ENCODE results near the gene ACAT2.
"Not testable (repeated sequence)": the region's sequence is repeated elsewhere in the genome, so short reads cannot be mapped to it uniquely, and the experiment has no call there.

Gene ACAT2

GRCh38 chr6:159817951-159818739 is 56.3 kb downstream of the ACAT2 start:
- H3K4me1 ChIP-seq (ENCODE audit: control insufficient read depth, insufficient read depth, low read length): peaks cover 13% of the 10 kb centered on the region

GRCh38 chr6:159819098-159819497 is 57.3 kb downstream of the ACAT2 start:
- Histone ChIP-seq H3K36me3 (ENCODE audit: control insufficient read depth, insufficient read depth, low read length) (no peaks in the 10 kb centered on the region), H3K9me3 (ENCODE audit: control insufficient read depth, insufficient read depth, low read depth, low read length) (no peaks in the 10 kb centered on the region), H3K4me3 (ENCODE audit: low read depth, low read length) (no peak overlapping the region), H3K27me3 (ENCODE audit: control insufficient read depth, insufficient read depth, low read length) (no peaks in the 10 kb centered on the region), H3K4me1 (ENCODE audit: control insufficient read depth, insufficient read depth, low read length) (peaks cover 13% of the 10 kb centered on the region), H3K9ac (ENCODE audit: low read length) (no peak overlapping the region), H3K27ac (ENCODE audit: low read depth, low read length) (no peak overlapping the region)

More at GRCh38 chr6:159817951-159818739, 56.3 kb downstream of the ACAT2 start:
- H3K27me3 ChIP-seq (ENCODE audit: control insufficient read depth, insufficient read depth, low read length): no peaks in the 10 kb centered on the region
- H3K9ac ChIP-seq (ENCODE audit: low read length): no peak overlapping the region
- H3K27ac ChIP-seq (ENCODE audit: low read depth, low read length): no peak overlapping the region
- no peaks in the 10 kb centered on the region for H3K9me3 ChIP-seq (ENCODE audit: control insufficient read depth, insufficient read depth, low read depth, low read length)
- no peaks in the 10 kb centered on the region for H3K36me3 ChIP-seq (ENCODE audit: control insufficient read depth, insufficient read depth, low read length)
- no peak overlapping the region for H3K4me3 ChIP-seq (ENCODE audit: low read depth, low read length)

- H3K9ac ChIP-seq (ENCODE audit: low read length): no peak overlapping the region
- no peak overlapping the region for H3K27ac ChIP-seq (ENCODE audit: low read depth, low read length)
- H3K36me3 ChIP-seq (ENCODE audit: control insufficient read depth, insufficient read depth, low read length): no peaks in the 10 kb centered on the region
- H3K4me1 ChIP-seq (ENCODE audit: control insufficient read depth, insufficient read depth, low read length): peaks cover 13% of the 10 kb centered on the region
- H3K4me3 ChIP-seq (ENCODE audit: low read depth, low read length): no peak overlapping the region; the same call in 1 of the 2 replicates
- no peaks in the 10 kb centered on the region for H3K27me3 ChIP-seq (ENCODE audit: control insufficient read depth, insufficient read depth, low read length)
- H3K9me3 ChIP-seq (ENCODE audit: control insufficient read depth, insufficient read depth, low read depth, low read length): no peaks in the 10 kb centered on the region
Observed at GRCh38 chr6:159819932-159820640, 58.2 kb downstream of the ACAT2 start.

GRCh38 chr6:159821122-159821521 is 59.3 kb downstream of the ACAT2 start:
- Histone ChIP-seq H3K27me3 (ENCODE audit: control insufficient read depth, insufficient read depth, low read length) (no peaks in the 10 kb centered on the region), H3K9ac (ENCODE audit: low read length) (no peak overlapping the region), H3K4me3 (ENCODE audit: low read depth, low read length) (no peak overlapping the region), H3K36me3 (ENCODE audit: control insufficient read depth, insufficient read depth, low read length) (no peaks in the 10 kb centered on the region), H3K4me1 (ENCODE audit: control insufficient read depth, insufficient read depth, low read length) (peaks cover 13% of the 10 kb centered on the region), H3K9me3 (ENCODE audit: control insufficient read depth, insufficient read depth, low read depth, low read length) (no peaks in the 10 kb centered on the region), H3K27ac (ENCODE audit: low read depth, low read length) (no peak overlapping the region)

GRCh38 chr6:159821726-159822125 is 59.9 kb downstream of the ACAT2 start:
- Histone ChIP-seq H3K4me1 (ENCODE audit: control insufficient read depth, insufficient read depth, low read length) (peaks cover 13% of the 10 kb centered on the region), H3K27me3 (ENCODE audit: control insufficient read depth, insufficient read depth, low read length) (no peaks in the 10 kb centered on the region)

GRCh38 chr6:159823953-159824352 is 62.1 kb downstream of the ACAT2 start:
- Histone ChIP-seq H3K4me3 (ENCODE audit: low read depth, low read length) (no peak overlapping the region), H3K9ac (ENCODE audit: low read length) (no peak overlapping the region), H3K9me3 (ENCODE audit: control insufficient read depth, insufficient read depth, low read depth, low read length) (no peaks in the 10 kb centered on the region), H3K36me3 (ENCODE audit: control insufficient read depth, insufficient read depth, low read length) (no peaks in the 10 kb centered on the region), H3K4me1 (ENCODE audit: control insufficient read depth, insufficient read depth, low read length) (peaks cover 13% of the 10 kb centered on the region), H3K27ac (ENCODE audit: low read depth, low read length) (no peak overlapping the region), H3K27me3 (ENCODE audit: control insufficient read depth, insufficient read depth, low read length) (no peaks in the 10 kb centered on the region)

More at GRCh38 chr6:159821726-159822125, 59.9 kb downstream of the ACAT2 start:
- H3K9me3 ChIP-seq (ENCODE audit: control insufficient read depth, insufficient read depth, low read depth, low read length): no peaks in the 10 kb centered on the region
- H3K4me3 ChIP-seq (ENCODE audit: low read depth, low read length): no peak overlapping the region
- H3K27ac ChIP-seq (ENCODE audit: low read depth, low read length): no peak overlapping the region
- H3K9ac ChIP-seq (ENCODE audit: low read length): no peak overlapping the region
- no peaks in the 10 kb centered on the region for H3K36me3 ChIP-seq (ENCODE audit: control insufficient read depth, insufficient read depth, low read length)

GRCh38 chr6:159824690-159825089 is 62.8 kb downstream of the ACAT2 start:
- H3K9ac ChIP-seq (ENCODE audit: low read length): not testable (repeated sequence)

DNA sequence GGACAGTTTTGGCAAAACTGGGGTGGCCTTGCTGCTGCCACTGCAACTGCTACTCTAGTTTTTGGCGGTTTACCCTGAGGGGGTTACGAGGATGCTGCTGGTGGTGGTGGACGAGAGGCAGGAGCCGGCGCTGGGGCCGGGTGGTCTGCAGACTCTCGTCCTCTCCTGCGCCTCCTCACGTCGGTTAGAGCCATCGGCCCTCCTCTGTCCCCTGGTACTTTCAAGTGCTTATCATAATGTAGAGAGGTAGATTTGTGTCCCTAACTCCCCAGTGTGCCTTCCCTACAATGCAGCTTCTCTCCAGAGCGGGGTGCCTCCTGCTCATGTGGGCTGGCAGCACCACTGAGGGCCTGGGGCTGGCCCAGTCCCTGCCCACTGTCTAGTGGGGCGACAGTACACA is 64.2 kb downstream of the ACAT2 start:
- H3K9ac ChIP-seq (ENCODE audit: low read length): no peak overlapping the region
- H3K9me3 ChIP-seq (ENCODE audit: control insufficient read depth, insufficient read depth, low read depth, low read length): no peaks in the 10 kb centered on the region
- H3K4me3 ChIP-seq (ENCODE audit: low read depth, low read length): no peak overlapping the region
- no peaks in the 10 kb centered on the region for H3K27me3 ChIP-seq (ENCODE audit: control insufficient read depth, insufficient read depth, low read length)
- H3K36me3 ChIP-seq (ENCODE audit: control insufficient read depth, insufficient read depth, low read length): no peaks in the 10 kb centered on the region
- no peak overlapping the region for H3K27ac ChIP-seq (ENCODE audit: low read depth, low read length)
- H3K4me1 ChIP-seq (ENCODE audit: control insufficient read depth, insufficient read depth, low read length): peaks cover 16% of the 10 kb centered on the region

More at GRCh38 chr6:159824690-159825089, 62.8 kb downstream of the ACAT2 start:
- not testable (repeated sequence) for H3K27ac ChIP-seq (ENCODE audit: low read depth, low read length); H3K27me3 ChIP-seq (ENCODE audit: control insufficient read depth, insufficient read depth, low read length); H3K4me3 ChIP-seq (ENCODE audit: low read depth, low read length); H3K9me3 ChIP-seq (ENCODE audit: control insufficient read depth, insufficient read depth, low read depth, low read length); H3K36me3 ChIP-seq (ENCODE audit: control insufficient read depth, insufficient read depth, low read length)
- H3K4me1 ChIP-seq (ENCODE audit: control insufficient read depth, insufficient read depth, low read length): peaks cover 12% of the 10 kb centered on the region

DNA sequence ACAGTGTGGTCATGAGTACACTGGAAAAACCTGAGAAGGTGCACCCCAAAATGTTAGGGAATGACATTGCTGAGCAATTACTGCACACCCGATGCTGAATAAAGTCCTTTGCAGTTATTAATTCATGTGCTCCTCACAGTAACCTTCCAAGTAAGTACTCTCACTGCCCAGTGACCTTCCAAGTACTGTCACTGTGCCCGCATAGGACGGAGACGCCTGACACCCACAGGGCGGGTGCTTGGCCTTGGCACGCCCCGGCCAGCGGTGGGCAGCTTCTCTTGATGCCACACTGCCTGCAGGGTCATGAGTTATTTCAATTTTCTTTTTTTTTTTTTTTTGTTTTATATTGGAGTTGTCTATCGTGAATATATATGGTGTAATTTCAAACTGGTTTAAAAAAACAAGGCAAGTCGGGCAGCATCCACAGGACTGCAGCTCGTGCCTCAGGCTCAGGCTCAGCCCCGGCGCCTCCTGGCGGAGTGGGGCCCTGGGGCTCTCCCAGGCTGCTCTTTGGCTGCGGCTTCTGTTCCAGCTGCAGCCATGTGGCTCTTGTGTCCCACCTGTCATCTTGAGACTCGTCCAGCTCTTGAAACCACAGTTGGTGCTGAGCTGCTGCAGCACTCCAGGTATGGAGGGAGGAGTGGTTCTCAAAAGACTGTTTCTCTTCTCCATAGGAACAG is 65.3 kb downstream of the ACAT2 start:
- H3K9ac ChIP-seq (ENCODE audit: low read length): peak overlapping the region; percentile 4

GRCh38 chr6:159828074-159828473 is 66.2 kb downstream of the ACAT2 start:
- no peaks in the 10 kb centered on the region for H3K27me3 ChIP-seq (ENCODE audit: control insufficient read depth, insufficient read depth, low read length)

More for the DNA sequence above, 65.3 kb downstream of the ACAT2 start:
- Histone ChIP-seq H3K27me3 (ENCODE audit: control insufficient read depth, insufficient read depth, low read length) (no peaks in the 10 kb centered on the region), H3K4me1 (ENCODE audit: control insufficient read depth, insufficient read depth, low read length) (peaks cover 27% of the 10 kb centered on the region), H3K36me3 (ENCODE audit: control insufficient read depth, insufficient read depth, low read length) (no peaks in the 10 kb centered on the region), H3K27ac (ENCODE audit: low read depth, low read length) (no peak overlapping the region), H3K4me3 (ENCODE audit: low read depth, low read length) (no peak overlapping the region), H3K9me3 (ENCODE audit: control insufficient read depth, insufficient read depth, low read depth, low read length) (no peaks in the 10 kb centered on the region)

More at GRCh38 chr6:159828074-159828473, 66.2 kb downstream of the ACAT2 start:
- no peaks in the 10 kb centered on the region for H3K36me3 ChIP-seq (ENCODE audit: control insufficient read depth, insufficient read depth, low read length)
- H3K27ac ChIP-seq (ENCODE audit: low read depth, low read length): no peak overlapping the region
- H3K4me3 ChIP-seq (ENCODE audit: low read depth, low read length): no peak overlapping the region
- no peak overlapping the region for H3K9ac ChIP-seq (ENCODE audit: low read length)
- H3K9me3 ChIP-seq (ENCODE audit: control insufficient read depth, insufficient read depth, low read depth, low read length): no peaks in the 10 kb centered on the region
- peaks cover 27% of the 10 kb centered on the region for H3K4me1 ChIP-seq (ENCODE audit: control insufficient read depth, insufficient read depth, low read length)

All from HUES6 (cell line).